ENCODE data around the gene PARVG. TPM values are rescaled to one million over a fixed set of nuclear protein-coding genes. Genes with fewer than 3 reads are reported as not detected.

The PARVG gene
- total RNA-seq, 3 donors from 2014 or later, result 5.8 to 9.7 (median 8.1) TPM

GRCh38 chr22:44165286-44165874, 15.3 kb upstream of the PARVG start:
- ATAC-seq (no peak), DNase-seq (no peak)
- Histone ChIP-seq H3K36me3 (ENCODE audit: low read depth) (no peaks in the 10 kb centered on the region), H3K4me1 (ENCODE audit: low read depth) (no peaks in the 10 kb centered on the region), H3K9me3 (no peaks in the 10 kb centered on the region), H3K4me3 (no peak overlapping the region)
- intact Hi-C loops (cut with DNase I, micrococcal nuclease), result no loop called here
- TF ChIP-seq, protein P1, sequence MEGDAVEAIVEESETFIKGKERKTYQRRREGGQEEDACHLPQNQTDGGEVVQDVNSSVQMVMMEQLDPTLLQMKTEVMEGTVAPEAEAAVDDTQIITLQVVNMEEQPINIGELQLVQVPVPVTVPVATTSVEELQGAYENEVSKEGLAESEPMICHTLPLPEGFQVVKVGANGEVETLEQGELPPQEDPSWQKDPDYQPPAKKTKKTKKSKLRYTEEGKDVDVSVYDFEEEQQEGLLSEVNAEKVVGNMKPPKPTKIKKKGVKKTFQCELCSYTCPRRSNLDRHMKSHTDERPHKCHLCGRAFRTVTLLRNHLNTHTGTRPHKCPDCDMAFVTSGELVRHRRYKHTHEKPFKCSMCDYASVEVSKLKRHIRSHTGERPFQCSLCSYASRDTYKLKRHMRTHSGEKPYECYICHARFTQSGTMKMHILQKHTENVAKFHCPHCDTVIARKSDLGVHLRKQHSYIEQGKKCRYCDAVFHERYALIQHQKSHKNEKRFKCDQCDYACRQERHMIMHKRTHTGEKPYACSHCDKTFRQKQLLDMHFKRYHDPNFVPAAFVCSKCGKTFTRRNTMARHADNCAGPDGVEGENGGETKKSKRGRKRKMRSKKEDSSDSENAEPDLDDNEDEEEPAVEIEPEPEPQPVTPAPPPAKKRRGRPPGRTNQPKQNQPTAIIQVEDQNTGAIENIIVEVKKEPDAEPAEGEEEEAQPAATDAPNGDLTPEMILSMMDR (IDR thresholded peaks at IDR 0.05), result no peak

- ATAC-seq (no peak), DNase-seq (no peak)
- TF ChIP-seq, protein P1 (IDR thresholded peaks at IDR 0.05), result no peak
- Histone ChIP-seq H3K4me1 (ENCODE audit: low read depth) (no peaks in the 10 kb centered on the region), H3K36me3 (ENCODE audit: low read depth) (no peaks in the 10 kb centered on the region), H3K9me3 (no peaks in the 10 kb centered on the region), H3K4me3 (no peak overlapping the region)
- intact Hi-C loops (cut with DNase I, micrococcal nuclease), result no loop called here
These were observed 14.0 kb upstream of the PARVG start for GRCh38 chr22:44166498-44167276.

GRCh38 chr22:44167501-44167900, 13.2 kb upstream of the PARVG start:
- ATAC-seq, result no peak

GRCh38 chr22:44168206-44168605, 12.5 kb upstream of the PARVG start:
- Histone ChIP-seq H3K4me3 (no peak overlapping the region), H3K4me1 (ENCODE audit: low read depth) (no peaks in the 10 kb centered on the region), H3K9me3 (no peaks in the 10 kb centered on the region), H3K36me3 (ENCODE audit: low read depth) (no peaks in the 10 kb centered on the region)
- DNase-seq (no peak), ATAC-seq (no peak)
- intact Hi-C loops (cut with DNase I, micrococcal nuclease), result no loop called here
- TF ChIP-seq, protein P1 (IDR thresholded peaks at IDR 0.05), result no peak

More at GRCh38 chr22:44167501-44167900, 13.2 kb upstream of the PARVG start:
- intact Hi-C loops (cut with DNase I, micrococcal nuclease), result no loop called here
- DNase-seq, result no peak
- TF ChIP-seq, protein P1 (IDR thresholded peaks at IDR 0.05), result no peak
- H3K4me1 ChIP-seq (ENCODE audit: low read depth), result no peaks in the 10 kb centered on the region
- H3K4me3 ChIP-seq, result no peak overlapping the region
- no peaks in the 10 kb centered on the region for H3K36me3 ChIP-seq (ENCODE audit: low read depth)
- H3K9me3 ChIP-seq, result no peaks in the 10 kb centered on the region

- TF ChIP-seq, protein P1 (IDR thresholded peaks at IDR 0.05), result no peak
- H3K4me1 ChIP-seq (ENCODE audit: low read depth), result no peaks in the 10 kb centered on the region
- H3K36me3 ChIP-seq (ENCODE audit: low read depth), result no peaks in the 10 kb centered on the region
- H3K4me3 ChIP-seq, result no peak overlapping the region
- intact Hi-C loops (cut with DNase I, micrococcal nuclease), result no loop called here
- no peaks in the 10 kb centered on the region for H3K9me3 ChIP-seq
- DNase-seq, result peak in 1 of 3 donors; percentile 14
- ATAC-seq, result no peak
These were observed 10.3 kb upstream of the PARVG start for GRCh38 chr22:44170470-44170869.
